Heart left ventricle (tissue), 13 donors: ENCODE results near the gene AKAP7.

Source experiments
- CTCF ChIP-seq, 12 donors: fragments of 200-600 bp; sonication (generic) in 4 of 12; IDR thresholded peaks; one replicate each; pipeline versions ENCODE4 v1.5.0 to v1.8.0; 2018 to 2022; ENCODE audit warnings: antibody characterized with exemption in 12 of 12, mild to moderate bottlenecking in 5 of 12
- POLR2A ChIP-seq, 2 donors: fragments of 450-650 bp; IDR thresholded peaks; one replicate each; pipeline ENCODE4 v1.6.1; 2017; ENCODE audit warnings: antibody characterized with exemption in 2 of 2, mild to moderate bottlenecking in 2 of 2, moderate library complexity in 2 of 2
- donor health status: ischemic (EF 13 %, LVEDD 7.1; RV severe dilation, severe dysfunction).
- donor health status: DM: no; HTN: yes; CAD: no.
- donor health status: DM: no; HTN: no; CAD: no.
- donor health status: ischemic (EF 25% LVEDD 6.9; RV normal size, moderate dysfunction).
- donor health status: ischemic (EF 25% LVEDD 5.7; RV mildly dilated, moderate dysfunction).
- donor health status: ischemic (EF 35%, LVEDD 5.7; RV mildly dilated, moderate dysfunction).
- donor health status: nonischemic (EF 11% LVEDD 7.7; RV severe dilation, severe dysfunction).
- donor health status: DM: yes; HTN: yes; CAD: no.
- donor health status: PGD.
- donor health status: ischemic (EF 29% LVEDD 5.4; RV normal size, mild dysfunction).
- donor health status: nonischemic (EF 23%, LVEDD 6.1; RV moderate dilation, normal function).

DNA sequence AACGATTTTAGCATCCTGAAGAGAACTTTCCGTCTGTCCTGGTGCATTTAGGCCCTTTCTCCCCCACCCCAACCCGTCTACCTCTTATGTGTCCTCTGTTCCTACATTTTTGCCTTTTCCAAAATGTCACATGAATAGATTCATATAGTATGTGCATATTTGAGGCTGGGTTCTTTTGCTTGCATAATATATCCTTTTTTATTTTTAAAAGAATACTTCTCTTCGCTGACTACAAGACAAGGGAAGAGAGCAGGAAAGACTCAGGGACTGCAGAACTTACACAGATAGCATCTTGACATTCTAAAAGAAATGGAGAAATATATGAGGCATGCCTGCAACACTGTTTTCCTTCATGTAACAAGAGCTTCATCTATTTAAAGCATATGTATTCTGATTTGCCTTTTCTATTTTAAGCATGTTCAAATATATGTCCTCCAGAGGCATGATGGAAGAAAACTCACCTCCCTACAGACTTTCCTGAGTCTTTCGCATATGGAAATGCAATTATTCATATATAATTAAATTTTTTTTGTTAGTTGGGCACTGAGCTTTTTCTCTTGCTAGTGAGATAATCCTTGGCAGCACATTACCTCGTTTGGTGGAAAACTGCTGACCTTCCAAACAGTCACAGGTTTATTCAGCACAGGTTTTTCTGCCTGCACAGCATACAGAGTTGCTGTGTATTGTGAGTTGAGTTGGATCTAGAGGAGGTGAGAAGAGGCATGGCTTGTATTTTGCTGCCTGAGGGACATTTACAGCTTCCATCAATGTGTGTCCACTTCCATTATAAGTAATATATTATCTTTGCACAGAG, 170.0 kb downstream of the AKAP7 start:
- TF ChIP-seq CTCF (IDR thresholded peaks at IDR 0.05): no peak
- TF ChIP-seq POLR2A (IDR thresholded peaks at IDR 0.05): no peak
